ENCODE results near the gene ABAT. TPM values are rescaled to one million over a fixed set of nuclear protein-coding genes. Genes with fewer than 3 reads are reported as not detected.

ABAT gene
- total RNA-seq, 1 donor from 2014 or later: 23.3 TPM

- Histone ChIP-seq H4K20me1 (ENCODE audit: insufficient read depth, low read length) (peaks cover 8% of the 10 kb centered on the region), H2AFZ (ENCODE audit: low read depth, low read length) (no peak overlapping the region), H3K36me3 (ENCODE audit: insufficient read depth, low read length) (no peaks in the 10 kb centered on the region), H3K27me3 (ENCODE audit: insufficient read depth, low read length) (peaks cover 14% of the 10 kb centered on the region), H3K9me3 (ENCODE audit: insufficient read depth, low read depth, low read length) (no peaks in the 10 kb centered on the region), H3K4me1 (ENCODE audit: insufficient read depth, low read length) (no peaks in the 10 kb centered on the region), H3K27ac (ENCODE audit: low read depth, low read length) (no peak overlapping the region), H3K79me2 (ENCODE audit: insufficient read depth, low read length) (no peaks in the 10 kb centered on the region), H3K4me2 (ENCODE audit: low read length) (no peak overlapping the region), H3K9ac (ENCODE audit: low read length) (no peak overlapping the region), H3K4me3 (ENCODE audit: insufficient read depth, low read depth, low read length) (no peak overlapping the region)
- Mint-ChIP-seq H3K27ac (ENCODE audit: unreplicated experiment) (no peak overlapping the region), H3K36me3 (ENCODE audit: low read depth, unreplicated experiment) (peaks cover 9% of the 10 kb centered on the region), H3K4me3 (ENCODE audit: unreplicated experiment) (no peak overlapping the region), H3K4me1 (ENCODE audit: low read depth, unreplicated experiment) (no peaks in the 10 kb centered on the region), H3K9me3 (ENCODE audit: unreplicated experiment) (peaks cover 3% of the 10 kb centered on the region), H3K27me3 (ENCODE audit: low read depth, unreplicated experiment) (peaks cover 2% of the 10 kb centered on the region)
- FAIRE-seq (no peak), DNase-seq (ENCODE audit: low read depth) (no peak)
- TF ChIP-seq EZH2 (IDR thresholded peaks at IDR 0.05; ENCODE audit: insufficient read depth, low read length) (no peak), CTCF (IDR thresholded peaks at IDR 0.05; ENCODE audit: insufficient read depth, low read depth, low read length) (no peak)
These were observed 34.1 kb downstream of the ABAT start for GRCh38 chr16:8708536-8708935.

GRCh38 chr16:8712589-8713361 is 38.4 kb downstream of the ABAT start:
- no peaks in the 10 kb centered on the region for H3K4me1 Mint-ChIP-seq (ENCODE audit: low read depth, unreplicated experiment)
- Histone ChIP-seq H2AFZ (ENCODE audit: low read depth, low read length) (no peak overlapping the region), H3K4me2 (ENCODE audit: low read length) (no peak overlapping the region), H3K9ac (ENCODE audit: low read length) (no peak overlapping the region), H3K4me1 (ENCODE audit: insufficient read depth, low read length) (no peaks in the 10 kb centered on the region), H3K9me3 (ENCODE audit: insufficient read depth, low read depth, low read length) (peaks cover 1% of the 10 kb centered on the region), H3K27me3 (ENCODE audit: insufficient read depth, low read length) (peaks cover 25% of the 10 kb centered on the region), H3K27ac (ENCODE audit: low read depth, low read length) (no peak overlapping the region), H3K36me3 (ENCODE audit: insufficient read depth, low read length) (no peaks in the 10 kb centered on the region), H3K79me2 (ENCODE audit: insufficient read depth, low read length) (no peaks in the 10 kb centered on the region), H4K20me1 (ENCODE audit: insufficient read depth, low read length) (peaks cover 8% of the 10 kb centered on the region), H3K4me3 (ENCODE audit: insufficient read depth, low read depth, low read length) (no peak overlapping the region)
- H3K4me3 Mint-ChIP-seq (ENCODE audit: unreplicated experiment): no peak overlapping the region
- no peak for DNase-seq (ENCODE audit: low read depth)
- TF ChIP-seq CTCF (IDR thresholded peaks at IDR 0.05; ENCODE audit: insufficient read depth, low read depth, low read length) (no peak), EZH2 (IDR thresholded peaks at IDR 0.05; ENCODE audit: insufficient read depth, low read length) (no peak)
- no peak overlapping the region for H3K27ac Mint-ChIP-seq (ENCODE audit: unreplicated experiment)
- H3K36me3 Mint-ChIP-seq (ENCODE audit: low read depth, unreplicated experiment): peaks cover 5% of the 10 kb centered on the region
- peaks cover 3% of the 10 kb centered on the region for H3K9me3 Mint-ChIP-seq (ENCODE audit: unreplicated experiment)
- FAIRE-seq: no peak
- peaks cover 3% of the 10 kb centered on the region for H3K27me3 Mint-ChIP-seq (ENCODE audit: low read depth, unreplicated experiment)

GRCh38 chr16:8713635-8714172 is 39.3 kb downstream of the ABAT start:
- Histone ChIP-seq H3K27ac (ENCODE audit: low read depth, low read length) (no peak overlapping the region), H3K27me3 (ENCODE audit: insufficient read depth, low read length) (peaks cover 33% of the 10 kb centered on the region), H3K4me1 (ENCODE audit: insufficient read depth, low read length) (no peaks in the 10 kb centered on the region), H4K20me1 (ENCODE audit: insufficient read depth, low read length) (peaks cover 5% of the 10 kb centered on the region), H3K4me2 (ENCODE audit: low read length) (no peak overlapping the region), H3K79me2 (ENCODE audit: insufficient read depth, low read length) (no peaks in the 10 kb centered on the region), H2AFZ (ENCODE audit: low read depth, low read length) (no peak overlapping the region), H3K36me3 (ENCODE audit: insufficient read depth, low read length) (no peaks in the 10 kb centered on the region), H3K9ac (ENCODE audit: low read length) (no peak overlapping the region), H3K4me3 (ENCODE audit: insufficient read depth, low read depth, low read length) (no peak overlapping the region), H3K9me3 (ENCODE audit: insufficient read depth, low read depth, low read length) (peaks cover 4% of the 10 kb centered on the region)
- Mint-ChIP-seq H3K27me3 (ENCODE audit: low read depth, unreplicated experiment) (peaks cover 3% of the 10 kb centered on the region), H3K27ac (ENCODE audit: unreplicated experiment) (no peak overlapping the region), H3K4me1 (ENCODE audit: low read depth, unreplicated experiment) (no peaks in the 10 kb centered on the region), H3K9me3 (ENCODE audit: unreplicated experiment) (peaks cover 3% of the 10 kb centered on the region), H3K36me3 (ENCODE audit: low read depth, unreplicated experiment) (peaks cover 7% of the 10 kb centered on the region), H3K4me3 (ENCODE audit: unreplicated experiment) (no peak overlapping the region)
- TF ChIP-seq CTCF (IDR thresholded peaks at IDR 0.05; ENCODE audit: insufficient read depth, low read depth, low read length) (no peak), EZH2 (IDR thresholded peaks at IDR 0.05; ENCODE audit: insufficient read depth, low read length) (no peak)
- FAIRE-seq (no peak), DNase-seq (ENCODE audit: low read depth) (no peak)
